Measurements from ENCODE around the gene SNRPB2. TPM values are rescaled to one million over a fixed set of nuclear protein-coding genes. Genes with fewer than 3 reads are reported as not detected.

Gene SNRPB2
- total RNA-seq, 1 experiment from 2014 or later: 78.4 TPM

DNA sequence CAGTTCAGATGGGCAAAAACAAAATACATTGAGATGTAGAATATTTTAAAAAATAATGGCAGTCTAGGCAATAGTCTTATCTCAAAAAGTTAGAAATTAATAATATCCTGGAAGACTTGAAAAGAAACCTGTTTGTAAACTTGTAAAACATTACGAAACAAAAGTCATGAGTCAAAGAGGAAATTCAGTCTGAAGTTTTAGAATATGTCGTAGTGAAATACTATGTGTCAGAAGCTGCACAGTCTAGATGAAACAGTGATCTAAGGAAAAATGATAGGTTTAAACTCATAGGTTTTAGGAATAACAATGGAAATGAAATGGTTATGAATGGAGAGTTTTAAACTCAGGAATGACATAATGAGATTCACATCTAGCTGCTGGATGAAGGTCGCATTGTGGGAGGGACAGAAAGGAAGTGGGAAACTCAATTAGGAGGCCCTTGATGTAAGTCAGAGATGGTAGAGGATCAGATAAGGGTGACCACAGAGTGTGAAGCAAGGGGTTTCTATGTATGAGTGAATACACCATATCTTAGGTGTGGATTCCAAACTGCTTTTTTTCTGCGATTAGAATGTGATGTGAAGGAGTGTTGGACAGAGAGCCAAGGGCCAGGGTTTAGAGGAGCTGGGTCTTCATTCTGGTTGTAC, 2.8 kb downstream of the SNRPB2 start:
- no peak for ATAC-seq
- Histone ChIP-seq H2AFZ (ENCODE audit: low read depth, low read length, poor library complexity, severe bottlenecking) (no peak overlapping the region), H3K4me3 (replicated peaks in 1 of 2; ENCODE audit: low read depth in 1 of 2, low read length in 2 of 2) (no peak overlapping the region), H3K9ac (ENCODE audit: low read length) (no peak overlapping the region), H3K79me2 (ENCODE audit: insufficient read depth, low read length) (peaks cover 78% of the 10 kb centered on the region), H3K9me3 (ENCODE audit: control insufficient read depth in 1 of 2, insufficient read depth in 1 of 2, low read depth in 1 of 2, low read length in 2 of 2) (no peaks in the 10 kb centered on the region), H3K4me2 (ENCODE audit: low read length) (no peak overlapping the region), H3K9me2 (ENCODE audit: insufficient read depth) (no peaks in the 10 kb centered on the region), H3K4me1 (ENCODE audit: control insufficient read depth in 1 of 2, insufficient read depth in 2 of 2, low read length in 2 of 2) (peaks cover 8 to 15% of the 10 kb centered on the region in 2 experiments; a peak in 3 of 4 replicates), H3K27me3 (ENCODE audit: insufficient read depth, low read length) (no peaks in the 10 kb centered on the region), H3K27ac (ENCODE audit: low read depth, low read length) (no peak overlapping the region), H4K20me1 (ENCODE audit: insufficient read depth) (no peaks in the 10 kb centered on the region; the same call in 1 of the 2 replicates), H3K36me3 (ENCODE audit: control insufficient read depth in 1 of 2, insufficient read depth in 2 of 2, low read length in 2 of 2) (peaks cover 33 to 37% of the 10 kb centered on the region in 2 experiments)
- TF ChIP-seq ZFX (IDR thresholded peaks at IDR 0.05): no peak
- TF ChIP-seq, protein P1, sequence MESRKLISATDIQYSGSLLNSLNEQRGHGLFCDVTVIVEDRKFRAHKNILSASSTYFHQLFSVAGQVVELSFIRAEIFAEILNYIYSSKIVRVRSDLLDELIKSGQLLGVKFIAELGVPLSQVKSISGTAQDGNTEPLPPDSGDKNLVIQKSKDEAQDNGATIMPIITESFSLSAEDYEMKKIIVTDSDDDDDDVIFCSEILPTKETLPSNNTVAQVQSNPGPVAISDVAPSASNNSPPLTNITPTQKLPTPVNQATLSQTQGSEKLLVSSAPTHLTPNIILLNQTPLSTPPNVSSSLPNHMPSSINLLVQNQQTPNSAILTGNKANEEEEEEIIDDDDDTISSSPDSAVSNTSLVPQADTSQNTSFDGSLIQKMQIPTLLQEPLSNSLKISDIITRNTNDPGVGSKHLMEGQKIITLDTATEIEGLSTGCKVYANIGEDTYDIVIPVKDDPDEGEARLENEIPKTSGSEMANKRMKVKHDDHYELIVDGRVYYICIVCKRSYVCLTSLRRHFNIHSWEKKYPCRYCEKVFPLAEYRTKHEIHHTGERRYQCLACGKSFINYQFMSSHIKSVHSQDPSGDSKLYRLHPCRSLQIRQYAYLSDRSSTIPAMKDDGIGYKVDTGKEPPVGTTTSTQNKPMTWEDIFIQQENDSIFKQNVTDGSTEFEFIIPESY (IDR thresholded peaks at IDR 0.05; ENCODE audit: extremely low read depth, insufficient replicate concordance, low read length): no peak
- TF ChIP-seq, protein P2, sequence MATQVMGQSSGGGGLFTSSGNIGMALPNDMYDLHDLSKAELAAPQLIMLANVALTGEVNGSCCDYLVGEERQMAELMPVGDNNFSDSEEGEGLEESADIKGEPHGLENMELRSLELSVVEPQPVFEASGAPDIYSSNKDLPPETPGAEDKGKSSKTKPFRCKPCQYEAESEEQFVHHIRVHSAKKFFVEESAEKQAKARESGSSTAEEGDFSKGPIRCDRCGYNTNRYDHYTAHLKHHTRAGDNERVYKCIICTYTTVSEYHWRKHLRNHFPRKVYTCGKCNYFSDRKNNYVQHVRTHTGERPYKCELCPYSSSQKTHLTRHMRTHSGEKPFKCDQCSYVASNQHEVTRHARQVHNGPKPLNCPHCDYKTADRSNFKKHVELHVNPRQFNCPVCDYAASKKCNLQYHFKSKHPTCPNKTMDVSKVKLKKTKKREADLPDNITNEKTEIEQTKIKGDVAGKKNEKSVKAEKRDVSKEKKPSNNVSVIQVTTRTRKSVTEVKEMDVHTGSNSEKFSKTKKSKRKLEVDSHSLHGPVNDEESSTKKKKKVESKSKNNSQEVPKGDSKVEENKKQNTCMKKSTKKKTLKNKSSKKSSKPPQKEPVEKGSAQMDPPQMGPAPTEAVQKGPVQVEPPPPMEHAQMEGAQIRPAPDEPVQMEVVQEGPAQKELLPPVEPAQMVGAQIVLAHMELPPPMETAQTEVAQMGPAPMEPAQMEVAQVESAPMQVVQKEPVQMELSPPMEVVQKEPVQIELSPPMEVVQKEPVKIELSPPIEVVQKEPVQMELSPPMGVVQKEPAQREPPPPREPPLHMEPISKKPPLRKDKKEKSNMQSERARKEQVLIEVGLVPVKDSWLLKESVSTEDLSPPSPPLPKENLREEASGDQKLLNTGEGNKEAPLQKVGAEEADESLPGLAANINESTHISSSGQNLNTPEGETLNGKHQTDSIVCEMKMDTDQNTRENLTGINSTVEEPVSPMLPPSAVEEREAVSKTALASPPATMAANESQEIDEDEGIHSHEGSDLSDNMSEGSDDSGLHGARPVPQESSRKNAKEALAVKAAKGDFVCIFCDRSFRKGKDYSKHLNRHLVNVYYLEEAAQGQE (IDR thresholded peaks at IDR 0.05; ENCODE audit: low read depth): no peak
- no peak for TF ChIP-seq POLR2A (IDR thresholded peaks at IDR 0.05; ENCODE audit: borderline replicate concordance, extremely low read depth, insufficient read depth, insufficient read length)
- CTCF ChIA-PET: no interaction called here
- RAD21 ChIA-PET (ENCODE audit: low non-redundant PET in 1 of 2, low total read pairs in 2 of 2, uncharacterized antibody in 2 of 2, unreplicated experiment in 2 of 2): no interaction called here
- POLR2A ChIA-PET: no interaction called here
- no TSS peak for BruUV-seq (replicated peaks)
- DNase-seq (ENCODE audit: low read depth, low spot score): no peak
- intact Hi-C loops (cut with micrococcal nuclease): no loop called here
